Middle frontal gyrus (tissue), 1 donor: Measurements from ENCODE around the gene TECPR2.

Experiments used
- DNase-seq: peaks from one replicate; pipeline ENCODE4 v3.0.0-alpha.2; 2015; ENCODE audit warnings: low spot score; ENCODE audit errors: extremely low spot score

TECPR2 gene

GRCh38 chr14:102461490-102462338 is 99.0 kb downstream of the TECPR2 start:
- no peak for DNase-seq

- no peak for DNase-seq
Measured at GRCh38 chr14:102462391-102462790, 99.7 kb downstream of the TECPR2 start.

- DNase-seq, result no peak
Measured at GRCh38 chr14:102464006-102464405, 101.3 kb downstream of the TECPR2 start.

GRCh38 chr14:102464846-102465341 is 102.2 kb downstream of the TECPR2 start:
- DNase-seq, result no peak

- no peak for DNase-seq
Measured at GRCh38 chr14:102469261-102469660, 106.5 kb downstream of the TECPR2 start.

- DNase-seq, result peak; percentile 26
Measured at GRCh38 chr14:102471921-102472790, 109.4 kb downstream of the TECPR2 start.

GRCh38 chr14:102472791-102473150 is 110.0 kb downstream of the TECPR2 start:
- no peak for DNase-seq

- no peak for DNase-seq
Measured at GRCh38 chr14:102473559-102473958, 110.8 kb downstream of the TECPR2 start.

GRCh38 chr14:102474934-102475333 is 112.2 kb downstream of the TECPR2 start:
- no peak for DNase-seq

- no peak for DNase-seq
Measured at GRCh38 chr14:102479107-102479506, 116.4 kb downstream of the TECPR2 start.

- no peak for DNase-seq
Measured at GRCh38 chr14:102479777-102480176, 117.0 kb downstream of the TECPR2 start.

GRCh38 chr14:102481371-102481770 is 118.6 kb downstream of the TECPR2 start:
- DNase-seq, result no peak

GRCh38 chr14:102481791-102482238 is 119.1 kb downstream of the TECPR2 start:
- DNase-seq, result no peak

- no peak for DNase-seq
Measured at GRCh38 chr14:102484316-102484715, 121.6 kb downstream of the TECPR2 start.

GRCh38 chr14:102485693-102486512 is 123.2 kb downstream of the TECPR2 start:
- DNase-seq, result no peak

GRCh38 chr14:102486513-102487203 is 123.9 kb downstream of the TECPR2 start:
- no peak for DNase-seq

GRCh38 chr14:102487204-102487577 is 124.5 kb downstream of the TECPR2 start:
- no peak for DNase-seq

GRCh38 chr14:102490456-102490855 is 127.7 kb downstream of the TECPR2 start:
- no peak for DNase-seq

- DNase-seq, result no peak
Measured at GRCh38 chr14:102491366-102491765, 128.6 kb downstream of the TECPR2 start.

GRCh38 chr14:102491786-102492530 is 129.2 kb downstream of the TECPR2 start:
- DNase-seq, result no peak
